Liver (tissue), 9 donors: Measurements from ENCODE around the gene AMIGO2. TPM values are rescaled to one million over a fixed set of nuclear protein-coding genes. Genes with fewer than 3 reads are reported as not detected.
A peak's percentile ranks its signal among the peaks of the same experiment; 100 is the strongest.

ENCODE experiments used
- DNase-seq: peaks from one replicate; pipeline ENCODE4 v3.0.0-alpha.2; 2017; ENCODE audit warnings: low spot score
- H3K27ac ChIP-seq, 2 donors: one replicate each; pipeline ENCODE4 v1.7.0; 2013; ENCODE audit warnings: inconsistent platforms in 2 of 2, low read length in 2 of 2, control low read depth in 1 of 2, low read depth in 1 of 2, mild to moderate bottlenecking in 1 of 2
- H3K27me3 ChIP-seq, 4 donors: one replicate each; pipeline versions ENCODE4 v1.6.1 to v1.7.0; 2013; ENCODE audit warnings: low read length in 3 of 4, inconsistent platforms in 1 of 4, mild to moderate bottlenecking in 1 of 4, moderate library complexity in 1 of 4; ENCODE audit not compliant: control insufficient read depth in 4 of 4, insufficient read depth in 4 of 4
- H3K36me3 ChIP-seq, 4 donors: one replicate each; pipeline versions ENCODE4 v1.6.1 to v1.7.0; 2013; ENCODE audit warnings: low read length in 3 of 4, mild to moderate bottlenecking in 3 of 4, low read depth in 1 of 4, moderate library complexity in 1 of 4; ENCODE audit not compliant: control insufficient read depth in 4 of 4, insufficient read depth in 3 of 4
- H3K4me1 ChIP-seq, 4 donors: one replicate each; pipeline versions ENCODE4 v1.6.1 to v1.7.0; 2013; ENCODE audit warnings: low read length in 3 of 4, mild to moderate bottlenecking in 3 of 4, moderate library complexity in 1 of 4; ENCODE audit not compliant: control insufficient read depth in 4 of 4, insufficient read depth in 4 of 4
- H3K4me3 ChIP-seq, 3 donors: one replicate each; pipeline versions ENCODE4 v1.6.1 to v1.7.0; 2013; ENCODE audit warnings: low read length in 3 of 3, control low read depth in 1 of 3, low read depth in 1 of 3, mild to moderate bottlenecking in 1 of 3
- H3K9ac ChIP-seq, 2 donors: one replicate each; pipeline ENCODE4 v1.7.0; 2013; ENCODE audit warnings: low read length in 2 of 2, mild to moderate bottlenecking in 2 of 2, moderate library complexity in 2 of 2, control low read depth in 1 of 2, low read depth in 1 of 2
- H3K9me3 ChIP-seq, 4 donors: one replicate each; pipeline versions ENCODE4 v1.6.1 to v1.7.0; 2013; ENCODE audit warnings: low read length in 3 of 4; ENCODE audit not compliant: control insufficient read depth in 4 of 4
- EGR1 ChIP-seq, 2 donors: IDR thresholded peaks; 2 replicates each; pipeline ENCODE4 v1.6.1; 2016 to 2018; ENCODE audit warnings: antibody characterized with exemption in 2 of 2, low read depth in 2 of 2
- FOXA1 ChIP-seq: IDR thresholded peaks from 2 replicates; pipeline ENCODE4 v1.6.1; 2016; ENCODE audit warnings: antibody characterized with exemption
- FOXA2 ChIP-seq: IDR thresholded peaks from 2 replicates; pipeline ENCODE4 v1.6.1; 2016; ENCODE audit warnings: antibody characterized with exemption
- GABPA ChIP-seq, 2 donors: IDR thresholded peaks in 1 of 2; conservative IDR thresholded peaks in 1 of 2; 2 replicates each; pipeline ENCODE4 v1.6.1; 2016; ENCODE audit warnings: antibody characterized with exemption in 2 of 2, mild to moderate bottlenecking in 1 of 2, moderate library complexity in 1 of 2
- HNF4A ChIP-seq, 2 donors: conservative IDR thresholded peaks; 2 replicates each; pipeline ENCODE4 v1.6.1; 2016; ENCODE audit warnings: antibody characterized with exemption in 2 of 2, mild to moderate bottlenecking in 2 of 2
- HNF4G ChIP-seq: IDR thresholded peaks from 2 replicates; pipeline ENCODE4 v1.6.1; 2016; ENCODE audit warnings: antibody characterized with exemption
- JUND ChIP-seq, 2 donors: IDR thresholded peaks; 2 replicates each; pipeline ENCODE4 v1.6.1; 2016; ENCODE audit warnings: antibody characterized with exemption in 2 of 2
- NR2F2 ChIP-seq: IDR thresholded peaks from 2 replicates; pipeline ENCODE4 v1.6.1; 2016; ENCODE audit warnings: antibody characterized with exemption
- RAD21 ChIP-seq, 2 donors: IDR thresholded peaks; 2 replicates each; pipeline ENCODE4 v1.6.1; 2016; ENCODE audit warnings: antibody characterized with exemption in 2 of 2, mild to moderate bottlenecking in 2 of 2
- RXRA ChIP-seq, 2 donors: IDR thresholded peaks; 2 replicates each; pipeline ENCODE4 v1.6.1; 2017 to 2018; ENCODE audit warnings: antibody characterized with exemption in 2 of 2, mild to moderate bottlenecking in 1 of 2
- SP1 ChIP-seq: IDR thresholded peaks from 2 replicates; pipeline ENCODE4 v1.6.1; 2018; ENCODE audit warnings: antibody characterized with exemption, mild to moderate bottlenecking
- TAF1 ChIP-seq: conservative IDR thresholded peaks from 2 replicates; pipeline ENCODE4 v1.6.1; 2016; ENCODE audit warnings: antibody characterized with exemption, mild to moderate bottlenecking
- YY1 ChIP-seq: IDR thresholded peaks from 2 replicates; pipeline ENCODE4 v1.6.1; 2016; ENCODE audit warnings: antibody characterized with exemption, mild to moderate bottlenecking
- WGBS: extraction: QIAGEN DNeasy Blood & Tissue Kit; methylation state at CpG from one replicate; pipeline ENCODE4 v1.1.7; 2013; 5-methylcytosine and 5-hydroxymethylcytosine counted together
- polyA plus RNA-seq, 2 donors: library from polyadenylated mRNA; stranded (reverse) in 1 of 2; unstranded in 1 of 2; fragments of 200-250 nt in 1 of 2; fragments of >200 nt in 1 of 2; fragmentation: Nextera tagmentation in 1 of 2; extraction: Ambion mirVana in 1 of 2; gene quantifications; one replicate each; pipeline versions ENCODE4 v1.2.1 to v1.2.3, GENCODE V29; 2013 to 2015
- total RNA-seq, 2 donors: library from RNA; depleted of rRNA; stranded (reverse); fragments of >200 nt; gene quantifications; one replicate each; pipeline ENCODE4 v1.2.3, GENCODE V29; 2014
- TF ChIP-seq, protein P1 (sequence below): IDR thresholded peaks from 2 replicates; pipeline ENCODE4 v1.6.1; 2016; ENCODE audit warnings: antibody characterized with exemption, mild to moderate bottlenecking
- TF ChIP-seq, protein P2 (sequence below): IDR thresholded peaks from 2 replicates; pipeline ENCODE4 v1.6.1; 2016; ENCODE audit warnings: antibody characterized with exemption
- TF ChIP-seq, protein P3 (sequence below): IDR thresholded peaks from 2 replicates; pipeline ENCODE4 v1.6.1; 2016; ENCODE audit warnings: antibody characterized with exemption
- TF ChIP-seq, protein P4 (sequence below): fragments of 150-350 bp; IDR thresholded peaks from 2 replicates; pipeline ENCODE4 v1.5.1; 2017; ENCODE audit warnings: improper control_type of control experiment, low read depth, low read length; ENCODE audit not compliant: missing input control
- TF ChIP-seq, protein P5 (sequence below): IDR thresholded peaks from 2 replicates; pipeline ENCODE4 v1.6.1; 2016; ENCODE audit warnings: antibody characterized with exemption
- donor health status: healthy.
- donor health status: healthy.
- donor health status: healthy.
- donor health status: healthy.
- donor health status: healthy.

AMIGO2 gene, protein sequence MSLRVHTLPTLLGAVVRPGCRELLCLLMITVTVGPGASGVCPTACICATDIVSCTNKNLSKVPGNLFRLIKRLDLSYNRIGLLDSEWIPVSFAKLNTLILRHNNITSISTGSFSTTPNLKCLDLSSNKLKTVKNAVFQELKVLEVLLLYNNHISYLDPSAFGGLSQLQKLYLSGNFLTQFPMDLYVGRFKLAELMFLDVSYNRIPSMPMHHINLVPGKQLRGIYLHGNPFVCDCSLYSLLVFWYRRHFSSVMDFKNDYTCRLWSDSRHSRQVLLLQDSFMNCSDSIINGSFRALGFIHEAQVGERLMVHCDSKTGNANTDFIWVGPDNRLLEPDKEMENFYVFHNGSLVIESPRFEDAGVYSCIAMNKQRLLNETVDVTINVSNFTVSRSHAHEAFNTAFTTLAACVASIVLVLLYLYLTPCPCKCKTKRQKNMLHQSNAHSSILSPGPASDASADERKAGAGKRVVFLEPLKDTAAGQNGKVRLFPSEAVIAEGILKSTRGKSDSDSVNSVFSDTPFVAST
- total RNA-seq, result 1 to 10 TPM; 1.2 to 2.5 TPM
- 1 to 10 TPM; 2.1 to 3.5 TPM for polyA plus RNA-seq

DNA sequence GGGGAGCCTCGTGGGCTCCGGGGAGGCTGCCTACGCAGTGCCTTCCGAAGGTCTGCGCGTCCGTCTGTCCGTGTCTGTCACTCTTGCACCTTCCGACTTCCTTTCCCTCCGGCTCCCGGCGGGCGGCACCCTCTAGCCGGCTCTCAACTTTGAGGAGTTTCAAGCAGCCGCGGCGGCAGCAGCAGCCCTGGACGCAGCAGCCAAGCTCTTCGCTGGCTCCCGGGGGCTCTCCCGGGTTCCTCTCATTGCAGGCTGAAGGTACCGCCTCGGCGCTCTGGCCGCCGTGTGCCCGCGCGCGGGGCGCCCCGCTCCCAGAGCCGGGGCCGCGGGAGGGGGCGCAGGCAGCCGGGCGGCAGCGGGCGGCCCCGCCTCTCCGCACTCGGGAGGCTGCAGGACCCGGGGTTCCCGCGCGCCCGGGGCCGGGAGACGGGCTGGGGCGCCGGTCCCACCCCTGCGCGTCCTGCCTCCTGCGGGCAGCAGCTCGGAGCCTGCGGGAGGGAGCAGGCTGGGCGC, at the start of gene AMIGO2, which contains the start of gene PCED1B:
Gene AMIGO2, minus strand, starts transcription at position 492 of the 513 bp plus-strand sequence. CDS start 957 bp downstream, outside the sequence.
Gene PCED1B, plus strand, starts transcription at position 154 of the 513 bp plus-strand sequence. CDS start 155,443 bp downstream, outside the sequence.
- WGBS, result 0% methylated on average over 58 of the region's 58 CpGs
- no peaks in the 10 kb centered on the region for H3K9me3 ChIP-seq
- peak; percentile 58 for DNase-seq
- H3K36me3 ChIP-seq, result no peaks in the 10 kb centered on the region
- H3K27ac ChIP-seq, result peak within 1 kb of the TSS; percentile 76 to 79
- H3K4me3 ChIP-seq, result peak within 1 kb of the TSS; percentile 76 to 87 (median 77)
- peak within 1 kb of the TSS; percentile 57 to 88 for H3K9ac ChIP-seq
- peaks cover 0 to 17% (median 5%) of the 10 kb centered on the region in 4 donors for H3K4me1 ChIP-seq
- no peaks in the 10 kb centered on the region for H3K27me3 ChIP-seq
- no peak for TF ChIP-seq GABPA (IDR thresholded peaks at IDR 0.05 in 1 of 2, conservative IDR thresholded peaks at IDR 0.05 in 1 of 2)
- TF ChIP-seq, protein P1, sequence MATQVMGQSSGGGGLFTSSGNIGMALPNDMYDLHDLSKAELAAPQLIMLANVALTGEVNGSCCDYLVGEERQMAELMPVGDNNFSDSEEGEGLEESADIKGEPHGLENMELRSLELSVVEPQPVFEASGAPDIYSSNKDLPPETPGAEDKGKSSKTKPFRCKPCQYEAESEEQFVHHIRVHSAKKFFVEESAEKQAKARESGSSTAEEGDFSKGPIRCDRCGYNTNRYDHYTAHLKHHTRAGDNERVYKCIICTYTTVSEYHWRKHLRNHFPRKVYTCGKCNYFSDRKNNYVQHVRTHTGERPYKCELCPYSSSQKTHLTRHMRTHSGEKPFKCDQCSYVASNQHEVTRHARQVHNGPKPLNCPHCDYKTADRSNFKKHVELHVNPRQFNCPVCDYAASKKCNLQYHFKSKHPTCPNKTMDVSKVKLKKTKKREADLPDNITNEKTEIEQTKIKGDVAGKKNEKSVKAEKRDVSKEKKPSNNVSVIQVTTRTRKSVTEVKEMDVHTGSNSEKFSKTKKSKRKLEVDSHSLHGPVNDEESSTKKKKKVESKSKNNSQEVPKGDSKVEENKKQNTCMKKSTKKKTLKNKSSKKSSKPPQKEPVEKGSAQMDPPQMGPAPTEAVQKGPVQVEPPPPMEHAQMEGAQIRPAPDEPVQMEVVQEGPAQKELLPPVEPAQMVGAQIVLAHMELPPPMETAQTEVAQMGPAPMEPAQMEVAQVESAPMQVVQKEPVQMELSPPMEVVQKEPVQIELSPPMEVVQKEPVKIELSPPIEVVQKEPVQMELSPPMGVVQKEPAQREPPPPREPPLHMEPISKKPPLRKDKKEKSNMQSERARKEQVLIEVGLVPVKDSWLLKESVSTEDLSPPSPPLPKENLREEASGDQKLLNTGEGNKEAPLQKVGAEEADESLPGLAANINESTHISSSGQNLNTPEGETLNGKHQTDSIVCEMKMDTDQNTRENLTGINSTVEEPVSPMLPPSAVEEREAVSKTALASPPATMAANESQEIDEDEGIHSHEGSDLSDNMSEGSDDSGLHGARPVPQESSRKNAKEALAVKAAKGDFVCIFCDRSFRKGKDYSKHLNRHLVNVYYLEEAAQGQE, result no peak
- no peak for TF ChIP-seq YY1
- TF ChIP-seq SP1, result no peak
- TF ChIP-seq RXRA (IDR thresholded peaks at IDR 0.05), result no peak
- TF ChIP-seq, protein P2, sequence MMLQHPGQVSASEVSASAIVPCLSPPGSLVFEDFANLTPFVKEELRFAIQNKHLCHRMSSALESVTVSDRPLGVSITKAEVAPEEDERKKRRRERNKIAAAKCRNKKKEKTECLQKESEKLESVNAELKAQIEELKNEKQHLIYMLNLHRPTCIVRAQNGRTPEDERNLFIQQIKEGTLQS, result no peak
- TF ChIP-seq FOXA2, result no peak
- no peak for TF ChIP-seq HNF4G
- TF ChIP-seq, protein P3, sequence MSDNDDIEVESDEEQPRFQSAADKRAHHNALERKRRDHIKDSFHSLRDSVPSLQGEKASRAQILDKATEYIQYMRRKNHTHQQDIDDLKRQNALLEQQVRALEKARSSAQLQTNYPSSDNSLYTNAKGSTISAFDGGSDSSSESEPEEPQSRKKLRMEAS, result no peak
- no peak for TF ChIP-seq TAF1
- no peak for TF ChIP-seq NR2F2
- TF ChIP-seq, protein P4, sequence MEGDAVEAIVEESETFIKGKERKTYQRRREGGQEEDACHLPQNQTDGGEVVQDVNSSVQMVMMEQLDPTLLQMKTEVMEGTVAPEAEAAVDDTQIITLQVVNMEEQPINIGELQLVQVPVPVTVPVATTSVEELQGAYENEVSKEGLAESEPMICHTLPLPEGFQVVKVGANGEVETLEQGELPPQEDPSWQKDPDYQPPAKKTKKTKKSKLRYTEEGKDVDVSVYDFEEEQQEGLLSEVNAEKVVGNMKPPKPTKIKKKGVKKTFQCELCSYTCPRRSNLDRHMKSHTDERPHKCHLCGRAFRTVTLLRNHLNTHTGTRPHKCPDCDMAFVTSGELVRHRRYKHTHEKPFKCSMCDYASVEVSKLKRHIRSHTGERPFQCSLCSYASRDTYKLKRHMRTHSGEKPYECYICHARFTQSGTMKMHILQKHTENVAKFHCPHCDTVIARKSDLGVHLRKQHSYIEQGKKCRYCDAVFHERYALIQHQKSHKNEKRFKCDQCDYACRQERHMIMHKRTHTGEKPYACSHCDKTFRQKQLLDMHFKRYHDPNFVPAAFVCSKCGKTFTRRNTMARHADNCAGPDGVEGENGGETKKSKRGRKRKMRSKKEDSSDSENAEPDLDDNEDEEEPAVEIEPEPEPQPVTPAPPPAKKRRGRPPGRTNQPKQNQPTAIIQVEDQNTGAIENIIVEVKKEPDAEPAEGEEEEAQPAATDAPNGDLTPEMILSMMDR, result peak; percentile 19
- no peak for TF ChIP-seq HNF4A (conservative IDR thresholded peaks at IDR 0.05)
- no peak for TF ChIP-seq FOXA1
- TF ChIP-seq, protein P5, sequence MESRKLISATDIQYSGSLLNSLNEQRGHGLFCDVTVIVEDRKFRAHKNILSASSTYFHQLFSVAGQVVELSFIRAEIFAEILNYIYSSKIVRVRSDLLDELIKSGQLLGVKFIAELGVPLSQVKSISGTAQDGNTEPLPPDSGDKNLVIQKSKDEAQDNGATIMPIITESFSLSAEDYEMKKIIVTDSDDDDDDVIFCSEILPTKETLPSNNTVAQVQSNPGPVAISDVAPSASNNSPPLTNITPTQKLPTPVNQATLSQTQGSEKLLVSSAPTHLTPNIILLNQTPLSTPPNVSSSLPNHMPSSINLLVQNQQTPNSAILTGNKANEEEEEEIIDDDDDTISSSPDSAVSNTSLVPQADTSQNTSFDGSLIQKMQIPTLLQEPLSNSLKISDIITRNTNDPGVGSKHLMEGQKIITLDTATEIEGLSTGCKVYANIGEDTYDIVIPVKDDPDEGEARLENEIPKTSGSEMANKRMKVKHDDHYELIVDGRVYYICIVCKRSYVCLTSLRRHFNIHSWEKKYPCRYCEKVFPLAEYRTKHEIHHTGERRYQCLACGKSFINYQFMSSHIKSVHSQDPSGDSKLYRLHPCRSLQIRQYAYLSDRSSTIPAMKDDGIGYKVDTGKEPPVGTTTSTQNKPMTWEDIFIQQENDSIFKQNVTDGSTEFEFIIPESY, result no peak
- peak; percentile 77 to 78 for TF ChIP-seq RAD21 (IDR thresholded peaks at IDR 0.05)
- no peak for TF ChIP-seq JUND (IDR thresholded peaks at IDR 0.05)
- TF ChIP-seq EGR1 (IDR thresholded peaks at IDR 0.05; ENCODE audit: low read depth in 2 of 2), result no peak
